ENCODE measurements around the gene POU2F1. TPM values are rescaled to one million over a fixed set of nuclear protein-coding genes. Genes with fewer than 3 reads are reported as not detected.

The POU2F1 gene
- total and polyA plus RNA-seq, 3 donors from 2014 or later, result 17.1 to 36.9 (median 36.0) TPM

DNA sequence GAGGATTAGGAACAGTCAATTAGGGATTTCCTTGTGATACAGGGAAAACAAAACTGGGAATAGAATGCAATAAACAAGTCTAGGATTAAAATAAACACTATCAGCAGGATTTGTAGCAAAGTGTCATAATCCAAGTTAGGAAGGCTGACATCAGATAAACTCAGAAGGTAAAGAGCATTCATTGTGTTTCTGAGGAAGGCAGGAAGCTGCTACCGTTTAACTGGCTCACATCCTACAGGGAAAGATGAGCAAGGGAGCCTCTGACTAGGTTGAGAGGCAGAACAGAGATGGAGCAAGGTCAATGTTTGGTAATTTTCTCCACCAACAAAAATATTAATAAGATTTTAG is 124.7 kb downstream of the POU2F1 start:
- Histone ChIP-seq H3K4me1 (no peaks in the 10 kb centered on the region), H3K27me3 (no peaks in the 10 kb centered on the region), H3K27ac (no peak overlapping the region), H3K4me3 (no peak overlapping the region), H3K9me3 (no peaks in the 10 kb centered on the region), H3K36me3 (ENCODE audit: low read depth, missing control alignments) (no peaks in the 10 kb centered on the region)
- DNase-seq, result no peak
- no peak for TF ChIP-seq POLR2A (IDR thresholded peaks at IDR 0.05)
- TF ChIP-seq, protein P1, sequence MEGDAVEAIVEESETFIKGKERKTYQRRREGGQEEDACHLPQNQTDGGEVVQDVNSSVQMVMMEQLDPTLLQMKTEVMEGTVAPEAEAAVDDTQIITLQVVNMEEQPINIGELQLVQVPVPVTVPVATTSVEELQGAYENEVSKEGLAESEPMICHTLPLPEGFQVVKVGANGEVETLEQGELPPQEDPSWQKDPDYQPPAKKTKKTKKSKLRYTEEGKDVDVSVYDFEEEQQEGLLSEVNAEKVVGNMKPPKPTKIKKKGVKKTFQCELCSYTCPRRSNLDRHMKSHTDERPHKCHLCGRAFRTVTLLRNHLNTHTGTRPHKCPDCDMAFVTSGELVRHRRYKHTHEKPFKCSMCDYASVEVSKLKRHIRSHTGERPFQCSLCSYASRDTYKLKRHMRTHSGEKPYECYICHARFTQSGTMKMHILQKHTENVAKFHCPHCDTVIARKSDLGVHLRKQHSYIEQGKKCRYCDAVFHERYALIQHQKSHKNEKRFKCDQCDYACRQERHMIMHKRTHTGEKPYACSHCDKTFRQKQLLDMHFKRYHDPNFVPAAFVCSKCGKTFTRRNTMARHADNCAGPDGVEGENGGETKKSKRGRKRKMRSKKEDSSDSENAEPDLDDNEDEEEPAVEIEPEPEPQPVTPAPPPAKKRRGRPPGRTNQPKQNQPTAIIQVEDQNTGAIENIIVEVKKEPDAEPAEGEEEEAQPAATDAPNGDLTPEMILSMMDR (IDR thresholded peaks at IDR 0.05), result no peak
- intact Hi-C loops (cut with DNase I; ENCODE audit: low total_unique reads), result no loop called here
- 36 to 56% methylated on average over 1 of the region's 1 CpG for WGBS, 2 donors

DNA sequence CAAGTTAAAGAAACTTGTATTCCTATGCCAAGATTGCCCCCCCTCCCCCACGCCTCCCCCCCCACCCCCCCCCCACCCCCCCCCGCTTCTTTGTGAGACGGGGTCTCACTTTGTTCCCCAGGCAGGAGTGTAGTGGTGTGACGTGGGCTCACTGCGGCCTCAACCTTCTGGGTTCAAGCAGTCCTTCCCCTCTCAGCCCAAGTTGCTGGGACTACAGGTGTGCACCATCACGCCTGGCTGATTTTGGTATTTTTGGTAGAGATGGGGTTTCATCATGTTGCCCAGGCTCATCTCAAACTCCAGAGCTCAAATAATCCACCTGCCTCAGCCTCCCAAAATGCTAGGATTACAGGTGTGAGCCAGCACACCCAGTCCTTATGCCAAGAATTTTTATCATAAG is 136.6 kb downstream of the POU2F1 start:
- DNase-seq, result no peak
- 92 to 93% methylated on average over 6 of the region's 6 CpGs for WGBS, 2 donors
- Histone ChIP-seq H3K4me1 (no peaks in the 10 kb centered on the region), H3K36me3 (ENCODE audit: low read depth, missing control alignments) (no peaks in the 10 kb centered on the region), H3K27me3 (no peaks in the 10 kb centered on the region), H3K4me3 (no peak overlapping the region), H3K9me3 (no peaks in the 10 kb centered on the region), H3K27ac (no peak overlapping the region)
- TF ChIP-seq, protein P1 (IDR thresholded peaks at IDR 0.05), result no peak
- no peak for TF ChIP-seq POLR2A (IDR thresholded peaks at IDR 0.05)
- intact Hi-C loops (cut with DNase I; ENCODE audit: low total_unique reads), result no loop called here

DNA sequence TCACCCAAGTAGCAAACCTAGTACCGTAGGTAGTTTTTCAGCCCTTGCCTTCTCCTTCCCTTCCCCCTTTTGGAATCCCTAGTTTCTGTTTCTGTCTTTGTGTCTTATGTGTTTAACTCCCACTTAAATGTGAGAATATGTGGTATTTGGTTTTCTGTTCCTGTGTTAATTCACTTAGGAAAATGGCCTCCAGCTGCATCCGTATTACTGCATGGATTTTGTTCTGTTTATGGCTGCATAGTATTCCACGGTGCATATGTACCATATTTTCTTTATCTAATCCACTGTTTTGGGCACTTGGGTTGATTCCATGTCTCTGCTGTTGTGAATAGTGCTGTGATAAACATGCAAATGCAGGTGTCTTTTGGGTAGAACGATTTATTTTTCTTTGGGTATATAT is 138.6 kb downstream of the POU2F1 start:
- no peaks in the 10 kb centered on the region for H3K9me3 ChIP-seq
- 90 to 92% methylated on average over 4 of the region's 4 CpGs for WGBS, 2 donors
- no peak overlapping the region for H3K4me3 ChIP-seq
- no peaks in the 10 kb centered on the region for H3K27me3 ChIP-seq
- no peak for DNase-seq
- no peaks in the 10 kb centered on the region for H3K36me3 ChIP-seq (ENCODE audit: low read depth, missing control alignments)
- TF ChIP-seq, protein P1 (IDR thresholded peaks at IDR 0.05), result no peak
- no peak for TF ChIP-seq POLR2A (IDR thresholded peaks at IDR 0.05)
- H3K27ac ChIP-seq, result no peak overlapping the region
- intact Hi-C loops (cut with DNase I; ENCODE audit: low total_unique reads), result no loop called here
- H3K4me1 ChIP-seq, result no peaks in the 10 kb centered on the region

DNA sequence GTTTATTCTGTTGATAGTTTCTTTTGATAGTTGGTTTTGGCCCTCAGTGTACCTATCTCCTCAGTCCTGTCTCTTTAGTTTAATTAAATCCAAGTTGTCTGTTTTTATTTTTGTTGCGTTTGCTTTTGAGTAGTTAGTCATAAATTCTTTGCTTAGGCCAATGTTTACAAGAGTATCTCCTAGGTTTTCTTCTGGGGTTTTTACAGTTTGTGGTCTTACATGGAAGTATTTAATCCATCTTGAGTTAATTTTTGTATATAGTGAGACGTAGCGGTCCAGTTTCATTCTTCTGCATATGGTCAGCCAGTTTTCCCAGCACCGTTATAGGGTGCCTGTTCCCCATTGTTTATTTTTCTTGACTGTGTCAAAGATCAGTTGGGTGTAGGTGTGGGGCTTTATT is 139.4 kb downstream of the POU2F1 start:
- H3K9me3 ChIP-seq, result no peaks in the 10 kb centered on the region
- no peaks in the 10 kb centered on the region for H3K4me1 ChIP-seq
- H3K36me3 ChIP-seq (ENCODE audit: low read depth, missing control alignments), result no peaks in the 10 kb centered on the region
- no peak for DNase-seq
- WGBS, 2 donors, result 90 to 93% methylated on average over 4 of the region's 4 CpGs
- no peak overlapping the region for H3K27ac ChIP-seq
- intact Hi-C loops (cut with DNase I; ENCODE audit: low total_unique reads), result no loop called here
- H3K27me3 ChIP-seq, result no peaks in the 10 kb centered on the region
- no peak overlapping the region for H3K4me3 ChIP-seq
- TF ChIP-seq, protein P1 (IDR thresholded peaks at IDR 0.05), result no peak
- TF ChIP-seq POLR2A (IDR thresholded peaks at IDR 0.05), result no peak

DNA sequence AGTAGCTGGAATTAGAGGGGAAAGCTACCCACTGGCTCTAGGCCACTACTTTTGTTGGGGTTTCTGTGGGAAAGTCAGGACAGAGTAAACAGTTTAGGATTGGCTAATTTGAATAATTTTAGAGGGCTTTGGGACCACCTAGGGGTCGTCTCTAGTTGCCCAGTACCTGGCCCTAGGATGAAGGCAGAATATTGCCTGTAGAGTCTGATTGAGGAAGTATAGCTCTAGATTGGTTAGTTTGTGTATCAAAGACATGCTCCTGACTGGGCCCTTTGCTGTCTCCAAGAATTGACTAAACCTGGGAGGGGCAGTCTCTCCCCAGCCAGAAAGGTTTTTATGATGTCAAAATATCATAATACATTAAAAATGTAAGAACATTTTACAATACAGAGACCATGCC is 142.0 kb downstream of the POU2F1 start:
- WGBS, 2 donors, result 82 to 85% methylated on average over 1 of the region's 1 CpG
- no peaks in the 10 kb centered on the region for H3K36me3 ChIP-seq (ENCODE audit: low read depth, missing control alignments)
- no peak for TF ChIP-seq POLR2A (IDR thresholded peaks at IDR 0.05)
- TF ChIP-seq, protein P1 (IDR thresholded peaks at IDR 0.05), result no peak
- H3K27ac ChIP-seq, result no peak overlapping the region
- intact Hi-C loops (cut with DNase I; ENCODE audit: low total_unique reads), result no loop called here
- no peaks in the 10 kb centered on the region for H3K27me3 ChIP-seq
- no peak for DNase-seq
- no peak overlapping the region for H3K4me3 ChIP-seq
- H3K9me3 ChIP-seq, result no peaks in the 10 kb centered on the region
- no peaks in the 10 kb centered on the region for H3K4me1 ChIP-seq
